Stomach (tissue), 19 donors: ENCODE measurements around the gene SULT1A3. TPM values are rescaled to one million over a fixed set of nuclear protein-coding genes. Genes with fewer than 3 reads are reported as not detected.
"Not testable (repeated sequence)": the region's sequence is repeated elsewhere in the genome, so short reads cannot be mapped to it uniquely, and the experiment has no call there.

Experiments used
- DNase-seq, 2 donors: peaks; one replicate each; pipeline versions ENCODE4 v3.0.0 to v3.0.0-alpha.2; 2013 to 2019
- H3K27ac ChIP-seq, 5 donors: fragments of 200-600 bp in 4 of 5; sonication (generic) in 4 of 5; one replicate each; pipeline ENCODE4 v1.5.1; 2013 to 2019; ENCODE audit warnings: mild to moderate bottlenecking in 1 of 5, moderate library complexity in 1 of 5
- H3K27me3 ChIP-seq, 3 donors: fragments of 200-600 bp; sonication (generic); one replicate each; pipeline ENCODE4 v1.5.1; 2017 to 2019; ENCODE audit warnings: mixed run types in 1 of 3
- H3K36me3 ChIP-seq, 4 donors: fragments of 200-600 bp; sonication (generic); 1 replicate in 3 of 4; 2 replicates in 1 of 4; pipeline ENCODE4 v1.5.1; 2016 to 2019
- H3K4me1 ChIP-seq, 4 donors: fragments of 200-600 bp; sonication (generic); one replicate each; pipeline ENCODE4 v1.5.1; 2016 to 2019
- H3K4me3 ChIP-seq, 4 donors: fragments of 200-600 bp; sonication (generic) in 3 of 4; one replicate each; pipeline ENCODE4 v1.5.1; 2016 to 2019; ENCODE audit warnings: mild to moderate bottlenecking in 1 of 4
- H3K9me3 ChIP-seq, 4 donors: fragments of 200-600 bp; sonication (generic); one replicate each; pipeline ENCODE4 v1.5.1; 2016 to 2019
- EP300 ChIP-seq: sonication (generic); formaldehyde crosslinking; IDR thresholded peaks from one replicate; pipeline ENCODE4 v1.6.1; 2017; ENCODE audit warnings: antibody characterized with exemption
- POLR2A ChIP-seq, 4 donors: fragments of 450-650 bp; IDR thresholded peaks; one replicate each; pipeline ENCODE4 v1.6.1; 2016; ENCODE audit warnings: antibody characterized with exemption in 4 of 4, control low read depth in 2 of 4, mild to moderate bottlenecking in 1 of 4, moderate library complexity in 1 of 4
- POLR2AphosphoS5 ChIP-seq, 3 donors: sonication (generic); formaldehyde crosslinking; IDR thresholded peaks; one replicate each; pipeline ENCODE4 v1.6.1; 2016; ENCODE audit warnings: antibody characterized with exemption in 3 of 3
- WGBS, 5 donors: extraction: QIAGEN DNeasy Blood & Tissue Kit in 3 of 5; methylation state at CpG; one replicate each; pipeline versions ENCODE4 v1.1.5 to v1.1.7; 2013 to 2018; 5-methylcytosine and 5-hydroxymethylcytosine counted together
- intact Hi-C: fragments of 100-400 bp; cut with DNase I; formaldehyde crosslinking; loops from one replicate; pipeline ENCODE4 v1.15.1; 2023; ENCODE audit warnings: low total_unique reads
- long read RNA-seq, 10 donors: transcript quantifications; one replicate each; lab custom pipeline, GENCODE V29; 2026
- polyA plus RNA-seq, 3 donors: library from polyadenylated mRNA; stranded (reverse); fragments of 200-250 nt; gene quantifications; one replicate each; pipeline ENCODE4 v1.2.3, GENCODE V29; 2013
- total RNA-seq, 5 donors: library from RNA; depleted of rRNA; stranded (reverse); fragments of >200 nt; gene quantifications; one replicate each; pipeline versions ENCODE4 v1.1.0 to v1.2.3, GENCODE V29; 2014 to 2016
- TF ChIP-seq, protein P1 (sequence below), 7 experiments: fragments of 450-650 bp in 4 of 7; fragments of 200-600 bp in 3 of 7; sonication (generic) in 3 of 7; IDR thresholded peaks; one replicate each; pipeline ENCODE4 v1.5.1; 2016 to 2019; ENCODE audit warnings: antibody characterized with exemption in 7 of 7, control low read depth in 2 of 7, mild to moderate bottlenecking in 1 of 7
- donor health status: healthy with polysubstance abuse.
- donor health status: Bipolar disorder and iron deficiency.
- donor health status: healthy.

SULT1A3 gene
- 100 to 1,000 TPM in 1 of 5 donors, 10 to 100 TPM in 3, 1 to 10 TPM in 1; 4.2 to 118 (median 63.6) TPM for total RNA-seq
- 10 to 100 TPM; 23.8 to 53.2 (median 42.2) TPM for polyA plus RNA-seq
- long read RNA-seq, donor 1, partial matches to known transcripts = 0 of 2 reads
- long read RNA-seq, donor 1, other reads (novel, unspliced or antisense) = 0 of 2 reads
- long read RNA-seq, donor 2, partial matches to known transcripts = 0 of 2 reads
- long read RNA-seq, donor 2, other reads (novel, unspliced or antisense) = 0 of 2 reads
- long read RNA-seq, donor 3, partial matches to known transcripts = 0 of 1 reads
- long read RNA-seq, donor 3, other reads (novel, unspliced or antisense) = 0 of 1 reads
- long read RNA-seq, donor 4 = 0 reads
- long read RNA-seq, donor 5, partial matches to known transcripts = 0 of 1 reads
- long read RNA-seq, donor 5, other reads (novel, unspliced or antisense) = 0 of 1 reads
- long read RNA-seq, donor 6, partial matches to known transcripts = 0 of 4 reads
- long read RNA-seq, donor 6, other reads (novel, unspliced or antisense) = 0 of 4 reads
- long read RNA-seq, donor 7, transcript SULT1A3-201 (8 exons, 1,097 nt) = major isoform, 7 of 7 reads
- long read RNA-seq, donor 7, partial matches to known transcripts = 0 of 7 reads
- long read RNA-seq, donor 7, other reads (novel, unspliced or antisense) = 0 of 7 reads
- long read RNA-seq, donor 8, partial matches to known transcripts = 0 of 1 reads
- long read RNA-seq, donor 8, other reads (novel, unspliced or antisense) = 0 of 1 reads
- long read RNA-seq, donor 9, partial matches to known transcripts = 0 of 2 reads
- long read RNA-seq, donor 9, other reads (novel, unspliced or antisense) = 0 of 2 reads
- long read RNA-seq, donor 10, transcript SULT1A3-201 (8 exons, 1,097 nt) = major isoform, 6 of 6 reads
- long read RNA-seq, donor 10, partial matches to known transcripts = 0 of 6 reads
- long read RNA-seq, donor 10, other reads (novel, unspliced or antisense) = 0 of 6 reads

DNA sequence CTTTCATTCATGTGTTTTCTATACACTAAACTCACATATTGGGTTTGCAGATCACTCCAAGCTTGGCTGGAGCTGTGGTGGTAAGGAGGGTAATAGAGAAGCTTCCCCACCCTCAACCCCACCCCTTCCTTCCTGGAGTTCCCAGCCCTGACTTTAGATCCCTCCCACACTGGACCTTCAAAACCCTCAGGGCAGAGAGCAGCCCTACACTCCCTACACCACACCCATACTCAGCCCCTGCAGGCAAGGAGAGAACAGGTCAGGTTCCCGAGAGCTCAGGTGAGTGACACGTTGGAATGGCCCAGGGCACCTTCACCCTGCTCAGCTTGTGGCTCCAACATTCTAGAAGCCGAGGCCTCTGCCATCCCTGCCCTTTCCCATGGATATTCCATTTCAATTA, at the start of gene SULT1A3:
Gene SULT1A3 (plus strand): TSS at position 207 of the 400 bp plus-strand sequence. CDS start 1,474 bp downstream, outside the sequence.
- H3K4me1 ChIP-seq, H3K9me3 ChIP-seq, H3K36me3 ChIP-seq, H3K4me3 ChIP-seq, H3K27ac ChIP-seq, intact Hi-C loops, DNase-seq, H3K27me3 ChIP-seq: not testable (repeated sequence)
- WGBS, 5 donors = no CpG with 5 or more reads among the region's 3 CpGs

DNA sequence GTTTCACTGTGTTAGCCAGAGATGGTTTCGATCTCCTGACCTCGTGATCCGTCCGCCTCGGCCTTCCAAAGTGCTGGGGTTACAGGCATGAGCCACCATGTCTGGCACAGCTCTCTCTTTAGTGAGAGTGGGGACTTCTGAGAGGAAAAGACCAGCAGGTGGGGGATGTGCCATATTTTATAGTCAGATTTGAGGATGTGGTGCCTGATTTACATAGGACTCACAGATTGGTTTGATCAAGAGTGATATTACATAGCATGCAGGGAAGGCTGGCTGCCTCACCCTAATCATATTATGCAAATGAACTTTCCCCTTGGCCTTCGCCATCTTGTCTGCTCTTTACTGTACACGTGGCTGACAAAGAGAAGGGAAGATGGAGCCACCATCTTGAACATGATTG, 48.0 kb upstream of the SULT1A3 start:
- Histone ChIP-seq H3K36me3 (no peaks in the 10 kb centered on the region), H3K4me1 (no peaks in the 10 kb centered on the region), H3K27me3 (no peaks in the 10 kb centered on the region), H3K4me3 (no peak overlapping the region), H3K27ac (no peak overlapping the region), H3K9me3 (peaks cover 0 to 16% (median 9%) of the 10 kb centered on the region in 4 donors)
- TF ChIP-seq EP300 (no peak), POLR2AphosphoS5 (IDR thresholded peaks at IDR 0.05) (no peak), POLR2A (IDR thresholded peaks at IDR 0.05) (no peak)
- TF ChIP-seq, protein P1, sequence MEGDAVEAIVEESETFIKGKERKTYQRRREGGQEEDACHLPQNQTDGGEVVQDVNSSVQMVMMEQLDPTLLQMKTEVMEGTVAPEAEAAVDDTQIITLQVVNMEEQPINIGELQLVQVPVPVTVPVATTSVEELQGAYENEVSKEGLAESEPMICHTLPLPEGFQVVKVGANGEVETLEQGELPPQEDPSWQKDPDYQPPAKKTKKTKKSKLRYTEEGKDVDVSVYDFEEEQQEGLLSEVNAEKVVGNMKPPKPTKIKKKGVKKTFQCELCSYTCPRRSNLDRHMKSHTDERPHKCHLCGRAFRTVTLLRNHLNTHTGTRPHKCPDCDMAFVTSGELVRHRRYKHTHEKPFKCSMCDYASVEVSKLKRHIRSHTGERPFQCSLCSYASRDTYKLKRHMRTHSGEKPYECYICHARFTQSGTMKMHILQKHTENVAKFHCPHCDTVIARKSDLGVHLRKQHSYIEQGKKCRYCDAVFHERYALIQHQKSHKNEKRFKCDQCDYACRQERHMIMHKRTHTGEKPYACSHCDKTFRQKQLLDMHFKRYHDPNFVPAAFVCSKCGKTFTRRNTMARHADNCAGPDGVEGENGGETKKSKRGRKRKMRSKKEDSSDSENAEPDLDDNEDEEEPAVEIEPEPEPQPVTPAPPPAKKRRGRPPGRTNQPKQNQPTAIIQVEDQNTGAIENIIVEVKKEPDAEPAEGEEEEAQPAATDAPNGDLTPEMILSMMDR (IDR thresholded peaks at IDR 0.05) = no peak
- no peak for DNase-seq
- intact Hi-C loops = no loop called here
- WGBS, 5 donors = 88 to 93% (median 91%) methylated on average over 7 of the region's 7 CpGs

DNA sequence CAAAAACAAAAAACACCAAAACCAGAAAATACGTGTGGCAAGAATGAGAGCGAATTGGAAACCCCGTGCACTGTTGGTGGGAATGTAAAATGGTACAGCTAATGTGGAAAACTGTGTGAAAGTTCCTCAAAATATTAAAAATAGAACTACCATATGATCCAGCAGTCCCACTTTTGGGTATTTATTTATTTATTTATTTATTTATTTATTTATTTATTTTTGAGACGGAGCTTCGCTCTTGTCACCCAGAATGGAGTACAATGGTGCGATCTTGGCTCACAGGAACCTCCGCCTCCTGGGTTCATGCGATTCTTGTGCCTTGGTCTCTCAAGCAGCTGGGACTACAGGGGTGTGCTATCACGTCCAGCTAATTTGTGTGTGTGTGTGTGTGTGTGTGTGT, 46.5 kb upstream of the SULT1A3 start:
- DNase-seq = no peak
- 94 to 98% (median 96%) methylated on average over 9 of the region's 9 CpGs for WGBS, 5 donors
- TF ChIP-seq POLR2AphosphoS5 (IDR thresholded peaks at IDR 0.05) = no peak
- TF ChIP-seq, protein P1 (IDR thresholded peaks at IDR 0.05) = no peak
- no peak for TF ChIP-seq POLR2A (IDR thresholded peaks at IDR 0.05)
- TF ChIP-seq EP300 = no peak
- peaks cover 0 to 16% (median 9%) of the 10 kb centered on the region in 4 donors for H3K9me3 ChIP-seq
- no peaks in the 10 kb centered on the region for H3K36me3 ChIP-seq
- H3K4me3 ChIP-seq = no peak overlapping the region
- no peaks in the 10 kb centered on the region for H3K27me3 ChIP-seq
- H3K27ac ChIP-seq = no peak overlapping the region
- intact Hi-C loops = no loop called here
- H3K4me1 ChIP-seq = no peaks in the 10 kb centered on the region

DNA sequence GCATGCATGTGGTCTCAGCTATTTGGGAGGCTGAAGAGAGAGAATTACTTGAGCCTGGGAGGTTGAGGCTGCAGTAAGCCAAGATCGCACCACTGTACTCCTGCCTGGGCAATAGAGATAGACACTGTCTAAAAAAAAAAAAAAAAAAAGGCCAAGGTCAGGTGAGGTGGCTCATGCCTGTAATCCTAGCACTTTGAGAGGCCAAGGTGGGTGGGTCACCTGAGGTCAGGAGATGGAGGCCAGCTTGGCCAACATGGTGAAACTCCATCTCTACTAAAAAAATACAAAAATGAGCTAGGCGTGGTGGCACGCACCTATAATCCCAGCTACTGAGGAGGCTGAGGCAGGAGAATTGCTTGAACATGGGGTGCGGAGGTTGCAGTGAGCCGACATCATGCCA, 43.9 kb upstream of the SULT1A3 start:
- Histone ChIP-seq H3K4me3 (no peak overlapping the region), H3K9me3 (no peaks in the 10 kb centered on the region), H3K27ac (no peak overlapping the region), H3K36me3 (no peaks in the 10 kb centered on the region), H3K27me3 (no peaks in the 10 kb centered on the region), H3K4me1 (no peaks in the 10 kb centered on the region)
- TF ChIP-seq POLR2AphosphoS5 (IDR thresholded peaks at IDR 0.05) = no peak
- no peak for TF ChIP-seq EP300
- TF ChIP-seq, protein P1 (IDR thresholded peaks at IDR 0.05) = no peak
- TF ChIP-seq POLR2A (IDR thresholded peaks at IDR 0.05) = no peak
- intact Hi-C loops = no loop called here
- DNase-seq = no peak
- 90 to 99% (median 95%) methylated on average over 5 of the region's 5 CpGs for WGBS, 5 donors
